K562 (cell line): ENCODE data around the gene PTPRR. TPM values are rescaled to one million over a fixed set of nuclear protein-coding genes. Genes with fewer than 3 reads are reported as not detected.

ENCODE experiments used
- ARID3A ChIP-seq: IDR thresholded peaks from 2 replicates; pipeline ENCODE4 v1.6.1; 2012; ENCODE audit warnings: low read depth, low read length, improper control_type of control experiment, borderline replicate concordance
- DPF2 ChIP-seq: fragments of 450-650 bp; IDR thresholded peaks from 2 replicates; pipeline ENCODE4 v1.6.1; 2016
- FOXA3 ChIP-seq, 2 experiments: fragments of 450-650 bp in 1 of 2; sonication (generic) in 1 of 2; formaldehyde crosslinking; IDR thresholded peaks in 1 of 2; conservative IDR thresholded peaks in 1 of 2; 2 replicates each; pipeline versions ENCODE4 v1.4.0 to v1.8.0; 2020 to 2022; ENCODE audit warnings: mild to moderate bottlenecking in 2 of 2, missing genetic modification reagents in 1 of 2
- GABPB1 ChIP-seq: sonication (generic); formaldehyde crosslinking; IDR thresholded peaks from 2 replicates; pipeline ENCODE4 v1.8.0; 2022; ENCODE audit warnings: mild to moderate bottlenecking, missing genetic modification reagents
- GATAD2B ChIP-seq: fragments of 450-650 bp; IDR thresholded peaks from 2 replicates; pipeline ENCODE4 v1.6.1; 2017; ENCODE audit warnings: mild to moderate bottlenecking, borderline replicate concordance
- MYBL2 ChIP-seq, 2 experiments: fragments of 450-650 bp in 1 of 2; sonication (generic) in 1 of 2; formaldehyde crosslinking in 1 of 2; IDR thresholded peaks; 2 replicates each; pipeline versions ENCODE4 v1.6.1 to v1.8.1; 2017 to 2022; ENCODE audit warnings: borderline replicate concordance in 1 of 2, inconsistent platforms in 1 of 2, low read depth in 1 of 2, mild to moderate bottlenecking in 1 of 2, missing genetic modification reagents in 1 of 2, moderate library complexity in 1 of 2
- POLR2G ChIP-seq: fragments of 200-400 bp; formaldehyde crosslinking; IDR thresholded peaks from 2 replicates; pipeline ENCODE4 v1.6.1; 2017; ENCODE audit warnings: low read depth, mild to moderate bottlenecking, antibody characterized with exemption, low read length, moderate library complexity
- THRAP3 ChIP-seq: fragments of 450-650 bp; IDR thresholded peaks from 2 replicates; pipeline ENCODE4 v1.6.1; 2016; ENCODE audit warnings: mild to moderate bottlenecking, inconsistent platforms, borderline replicate concordance
- ZBTB11 ChIP-seq, 3 experiments: fragments of 200-800 bp in 1 of 3; fragments of 250-450 bp in 1 of 3; fragments of 450-650 bp in 1 of 3; sonication (Bioruptor Pico) in 1 of 3; sonication (Bioruptor generic) in 1 of 3; formaldehyde crosslinking in 1 of 3; IDR thresholded peaks; 2 replicates each; pipeline versions ENCODE4 v1.6.1 to v1.8.0; 2016 to 2022; ENCODE audit warnings: mild to moderate bottlenecking in 2 of 3, missing genetic modification characterization in 2 of 3, missing compliant biosample characterization in 1 of 3, moderate library complexity in 1 of 3
- ZNF121 ChIP-seq: sonication (generic); formaldehyde crosslinking; conservative IDR thresholded peaks from 2 replicates; pipeline ENCODE4 v1.8.0; 2022; ENCODE audit warnings: missing genetic modification reagents
- ZNF395 ChIP-seq: fragments of 200-800 bp; sonication (Bioruptor generic); IDR thresholded peaks from 2 replicates; pipeline ENCODE4 v1.6.1; 2017; ENCODE audit warnings: missing genetic modification characterization, missing compliant biosample characterization
- ZNF444 ChIP-seq: fragments of 250-450 bp; sonication (Bioruptor Pico); IDR thresholded peaks from 2 replicates; pipeline ENCODE4 v1.4.0; 2020; ENCODE audit warnings: mild to moderate bottlenecking, moderate library complexity
- ZNF77 ChIP-seq: fragments of 250-450 bp; sonication (Bioruptor Pico); IDR thresholded peaks from 2 replicates; pipeline ENCODE4 v1.5.0; 2020
- polyA plus RNA-seq, 8 experiments: library from polyadenylated mRNA; depleted of rRNA in 4 of 8; stranded (reverse) in 5 of 8; unstranded in 3 of 8; fragments of >200 nt; fragmentation: Nextera tagmentation in 2 of 8; fragmentation: Illumina TruSeq in 1 of 8; extraction: Ambion mirVana in 2 of 8; extraction: Trizol in 1 of 8; gene quantifications; 2 replicates each; pipeline versions ENCODE4 v1.2.1 to v1.2.3, GENCODE V29; 2011 to 2014; ENCODE audit warnings: inconsistent platforms in 1 of 8, missing spikeins in 1 of 8
- total RNA-seq, 7 experiments: library from RNA; depleted of rRNA in 6 of 7; stranded (reverse); fragments of >200 nt in 6 of 7; fragmentation: Illumina TruSeq in 2 of 7; extraction: Trizol in 2 of 7; gene quantifications; 2 replicates each; pipeline versions ENCODE4 v1.2.1 to v1.2.3, GENCODE V29; 2011 to 2021; ENCODE audit warnings: low replicate concordance in 1 of 7

Gene PTPRR
- total and polyA plus RNA-seq, 9 of the 15 experiments (the other 6 are each of a cell fraction or from before 2014, with no cell fraction given): 6.6 to 41.7 (median 12.3) TPM

GRCh38 chr12:70645494-70646317 is 274.8 kb downstream of the PTPRR start (continued):
- TF ChIP-seq ARID3A: peak; percentile 29; the same call in 1 of the 2 replicates
- TF ChIP-seq DPF2: peak; percentile 97
- no peak for TF ChIP-seq GATAD2B
- TF ChIP-seq FOXA3 (CRISPR knock-in tag; conservative IDR thresholded peaks at IDR 0.05 in 1 of 2, IDR thresholded peaks at IDR 0.05 in 1 of 2): no peak
- peak; percentile 53; the same call in 1 of the 2 replicates for TF ChIP-seq GABPB1
- peak; percentile 18; the same call in 1 of the 2 replicates for TF ChIP-seq ZNF395 (CRISPR knock-in tag)
- TF ChIP-seq ZNF121 (CRISPR knock-in tag): no peak
- no peak for TF ChIP-seq ZNF77 (CRISPR knock-in tag)
- TF ChIP-seq ZNF444 (CRISPR knock-in tag): no peak
- TF ChIP-seq POLR2G: no peak
- TF ChIP-seq MYBL2 (IDR thresholded peaks at IDR 0.05; ENCODE audit: low read depth): no peak
- TF ChIP-seq MYBL2 (CRISPR knock-in tag; IDR thresholded peaks at IDR 0.05; ENCODE audit: borderline replicate concordance): no peak
- no peak for TF ChIP-seq THRAP3
- TF ChIP-seq ZBTB11 (CRISPR knock-in tag; IDR thresholded peaks at IDR 0.05): peak in 1 of 3 experiments; percentile 90; a peak in 2 of 6 replicates
